Smooth muscle cell (in vitro differentiated cells): Measurements from ENCODE around the gene IFNA4. TPM values are rescaled to one million over a fixed set of nuclear protein-coding genes. Genes with fewer than 3 reads are reported as not detected.
"Not testable (repeated sequence)": the region's sequence is repeated elsewhere in the genome, so short reads cannot be mapped to it uniquely, and the experiment has no call there.

ENCODE experiments used
- DNase-seq: peaks from one replicate; lab custom pipeline; 2025; ENCODE audit not compliant: unreplicated experiment; lab: John Stamatoyannopoulos, UW
- H2AFZ ChIP-seq: fragments of 200-600 bp; sonication (generic); 2 replicates; pipeline ENCODE4 v1.6.0; 2016; ENCODE audit warnings: antibody characterized with exemption, low read depth, mild to moderate bottlenecking
- H3F3A ChIP-seq: fragments of 200-600 bp; sonication (generic); 2 replicates; pipeline ENCODE4 v1.6.0; 2017; ENCODE audit warnings: antibody characterized with exemption, low read depth
- H3K27ac ChIP-seq: fragments of 200-600 bp; sonication (generic); 2 replicates; pipeline ENCODE4 v1.5.1; 2016; ENCODE audit warnings: low read depth, mild to moderate bottlenecking
- H3K27me3 ChIP-seq: fragments of 200-600 bp; sonication (generic); 2 replicates; pipeline ENCODE4 v1.6.1; 2016; ENCODE audit warnings: low read depth, mild to moderate bottlenecking
- H3K36me3 ChIP-seq: fragments of 200-600 bp; sonication (generic); 2 replicates; pipeline ENCODE4 v1.5.1; 2016; ENCODE audit warnings: low read depth
- H3K4me1 ChIP-seq: fragments of 200-600 bp; sonication (generic); 2 replicates; pipeline ENCODE4 v1.5.1; 2016; ENCODE audit warnings: low read depth
- H3K4me2 ChIP-seq: fragments of 200-600 bp; sonication (generic); 2 replicates; pipeline ENCODE4 v1.6.0; 2016; ENCODE audit warnings: mild to moderate bottlenecking
- H3K4me3 ChIP-seq: fragments of 200-600 bp; sonication (generic); 2 replicates; pipeline ENCODE4 v1.5.1; 2016; ENCODE audit warnings: mild to moderate bottlenecking
- H3K79me2 ChIP-seq: fragments of 200-600 bp; sonication (generic); 2 replicates; pipeline ENCODE4 v1.6.0; 2016; ENCODE audit warnings: low read depth, mild to moderate bottlenecking
- H3K9ac ChIP-seq: fragments of 200-600 bp; sonication (generic); 2 replicates; pipeline ENCODE4 v1.6.0; 2016; ENCODE audit warnings: low read depth
- H3K9me3 ChIP-seq: fragments of 200-600 bp; sonication (generic); replicated peaks from 2 replicates; pipeline ENCODE4 v1.5.1; 2016; ENCODE audit warnings: low read depth
- H4K20me1 ChIP-seq: fragments of 200-600 bp; sonication (generic); 2 replicates; pipeline ENCODE4 v1.6.0; 2016; ENCODE audit warnings: low read depth
- CTCF ChIP-seq: fragments of 200-600 bp; sonication (generic); IDR thresholded peaks from 2 replicates; pipeline ENCODE4 v1.5.1; 2017; ENCODE audit warnings: borderline replicate concordance, mild to moderate bottlenecking, antibody characterized with exemption; ENCODE audit not compliant: insufficient read depth, poor library complexity, severe bottlenecking
- WGBS: methylation state at CpG from one replicate; pipeline ENCODE4 v1.1.7; 2016; ENCODE audit warnings: low lambda C conversion rate; 5-methylcytosine and 5-hydroxymethylcytosine counted together
- polyA plus RNA-seq: library from polyadenylated mRNA; unstranded; fragments of >200 nt; fragmentation: Nextera tagmentation; extraction: Ambion mirVana; gene quantifications from 2 replicates; pipeline ENCODE4 v1.2.1, GENCODE V29; 2016
- total RNA-seq: library from RNA; depleted of rRNA; stranded (reverse); fragments of >200 nt; gene quantifications from 2 replicates; pipeline ENCODE4 v1.2.3, GENCODE V29; 2014

Gene IFNA4
- total RNA-seq (not detected in 2 replicates), polyA plus RNA-seq (not detected in 2 replicates)

DNA sequence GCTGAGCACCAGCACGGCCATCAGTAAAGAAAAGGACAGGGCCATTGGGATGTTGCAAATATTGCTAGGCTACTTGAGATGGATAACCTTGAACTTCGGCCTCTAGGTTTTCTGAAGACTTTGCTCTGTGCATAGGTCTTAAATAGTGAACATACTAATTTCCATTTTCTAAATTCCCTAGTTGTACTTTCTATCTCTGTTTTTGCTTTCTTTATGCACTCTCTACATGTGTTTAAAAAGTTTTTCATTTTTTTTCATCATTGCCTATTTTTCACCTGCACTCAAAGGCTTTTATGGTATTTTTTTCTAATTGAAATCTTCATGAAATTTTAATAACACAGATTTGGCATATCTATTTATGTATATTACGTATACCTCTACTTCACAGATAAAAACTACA is at the start of gene IFNA4:
Gene IFNA4 (minus strand): TSS at position 101 of the 400 bp plus-strand sequence. CDS start 56 bp downstream, at position 45.
- not testable (repeated sequence) for H2AFZ ChIP-seq, H3K27ac ChIP-seq, H4K20me1 ChIP-seq, H3K79me2 ChIP-seq, H3K4me1 ChIP-seq, H3K9ac ChIP-seq, H3K4me3 ChIP-seq, H3K27me3 ChIP-seq, H3K9me3 ChIP-seq, H3F3A ChIP-seq, DNase-seq, H3K36me3 ChIP-seq, H3K4me2 ChIP-seq
- 88% methylated on average over 3 of the region's 3 CpGs for WGBS

GRCh38 chr9:21236360-21236714 is 49.0 kb upstream of the IFNA4 start:
- not testable (repeated sequence) for H3K27ac ChIP-seq

DNA sequence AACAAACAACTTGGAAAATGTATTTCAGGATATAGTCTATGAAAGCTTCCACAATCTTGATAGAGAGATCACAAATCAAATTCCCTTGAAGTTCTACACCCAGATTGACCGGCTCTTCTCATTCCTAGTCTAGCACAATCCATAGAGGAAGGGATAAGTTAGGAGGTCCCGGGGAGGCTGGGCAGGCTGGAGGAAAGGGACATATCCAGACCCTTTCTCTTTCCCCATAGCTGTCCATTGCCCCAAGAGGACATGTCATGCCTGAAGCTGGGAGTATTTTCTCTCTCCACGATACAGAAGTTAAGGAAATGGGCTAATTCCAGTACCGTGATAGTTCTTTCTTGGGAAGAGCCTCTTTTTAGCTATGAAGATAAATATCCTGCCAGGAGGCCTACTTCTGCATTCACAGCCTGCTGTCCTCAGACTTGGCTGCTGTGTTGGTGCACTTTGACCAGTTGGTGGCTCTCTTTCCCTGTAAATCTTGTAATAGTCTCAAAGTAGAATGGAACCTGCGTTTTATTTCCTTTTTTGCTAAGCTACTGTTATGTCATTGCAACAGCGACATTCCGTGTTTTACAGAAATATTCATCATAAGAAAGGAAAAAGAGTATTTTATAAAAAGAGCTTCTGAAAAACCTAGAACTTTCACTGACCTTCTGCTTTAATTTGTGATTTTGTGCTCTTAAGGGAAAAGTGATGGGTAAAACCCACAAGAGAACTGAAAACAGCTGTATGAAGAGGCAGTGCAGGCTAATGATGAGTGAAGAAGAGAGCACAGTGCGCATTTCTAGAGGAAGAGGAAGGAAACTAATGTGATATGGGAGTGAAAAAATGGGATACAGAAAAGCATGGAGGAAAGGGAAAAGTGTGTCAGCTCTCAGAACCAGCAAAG is 48.3 kb upstream of the IFNA4 start:
- peak; percentile 45 for TF ChIP-seq CTCF
- not testable (repeated sequence) for H3K79me2 ChIP-seq, H3K36me3 ChIP-seq, H3K9ac ChIP-seq, H3F3A ChIP-seq, H4K20me1 ChIP-seq, H3K9me3 ChIP-seq, H3K4me1 ChIP-seq, H2AFZ ChIP-seq, DNase-seq, H3K27ac ChIP-seq, H3K4me3 ChIP-seq
- 35% methylated on average over 8 of the region's 8 CpGs for WGBS
- peak overlapping the region; percentile 15 for H3K4me2 ChIP-seq
- peaks cover 26% of the 10 kb centered on the region for H3K27me3 ChIP-seq

More at GRCh38 chr9:21236360-21236714, 49.0 kb upstream of the IFNA4 start:
- not testable (repeated sequence) for DNase-seq, H3K4me3 ChIP-seq, H3K9me3 ChIP-seq, H3F3A ChIP-seq, H3K36me3 ChIP-seq, H4K20me1 ChIP-seq, H3K9ac ChIP-seq, H3K4me2 ChIP-seq, H3K79me2 ChIP-seq, H2AFZ ChIP-seq, H3K4me1 ChIP-seq
- 29% methylated on average over 1 of the region's 1 CpG for WGBS
- H3K27me3 ChIP-seq: peaks cover 31% of the 10 kb centered on the region

DNA sequence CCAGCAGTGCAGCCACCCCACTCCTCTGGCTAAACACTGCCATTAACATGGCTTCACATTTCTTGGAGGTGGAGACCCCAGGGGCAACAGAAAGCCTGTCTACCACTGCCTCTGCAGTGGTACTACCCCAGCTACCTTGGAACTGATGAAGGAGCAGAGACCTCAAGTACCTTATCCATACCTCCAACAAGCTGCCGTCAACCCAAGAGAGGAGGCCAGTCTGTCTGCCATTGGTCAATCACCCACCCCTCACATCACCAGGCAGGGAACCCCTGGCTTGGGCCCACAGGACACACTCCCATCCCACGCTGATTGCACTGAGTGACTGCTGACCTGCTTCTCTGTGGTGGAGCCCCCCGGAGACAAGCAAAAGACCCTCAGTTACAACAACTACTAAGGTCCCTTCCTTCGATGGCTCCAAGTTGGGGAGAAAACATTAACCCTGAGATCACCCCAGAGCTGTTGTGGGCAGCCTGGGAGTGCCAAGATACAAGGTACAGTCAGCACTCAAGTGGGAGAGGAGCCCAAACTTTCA is 46.8 kb upstream of the IFNA4 start:
- TF ChIP-seq CTCF: no peak
- H3K27ac ChIP-seq: no peak overlapping the region
- H3K9ac ChIP-seq: no peak overlapping the region
- peaks cover 17% of the 10 kb centered on the region for H3K27me3 ChIP-seq
- H3K79me2 ChIP-seq: no peaks in the 10 kb centered on the region
- H2AFZ ChIP-seq: no peak overlapping the region
- no peak for DNase-seq
- no peak overlapping the region for H3K4me2 ChIP-seq
- no peaks in the 10 kb centered on the region for H4K20me1 ChIP-seq
- no peaks in the 10 kb centered on the region for H3F3A ChIP-seq
- H3K4me1 ChIP-seq: no peaks in the 10 kb centered on the region
- no peak overlapping the region for H3K4me3 ChIP-seq
- H3K36me3 ChIP-seq: no peaks in the 10 kb centered on the region
- WGBS: 86% methylated on average over 4 of the region's 4 CpGs
- no peaks in the 10 kb centered on the region for H3K9me3 ChIP-seq
